Stimulated activated naive B cell treated with anti-CD40 and anti-IgM and Interleukin-4, amounts not matched to agents 10 μg/mL and 1 μg/mL and 100 μg/mL, for 72 hours (primary cell): ENCODE data around the gene HYOU1.

ENCODE experiments used
- ATAC-seq, 2 donors: fragments of 150-1000 bp; cut with Tn5 transposase; replicated peaks; 2 replicates each; pipeline ENCODE4 v1.10.0; 2021; ENCODE audit warnings: moderate library complexity in 1 of 2
- DNase-seq: peaks from one replicate; pipeline ENCODE4 v3.0.0; 2021
- H3K27ac Mint-ChIP-seq: one replicate; pipeline ENCODE4 v1.8.0; 2022; ENCODE audit warnings: mild to moderate bottlenecking, mixed read lengths
- H3K27me3 Mint-ChIP-seq, 2 donors: one replicate each; pipeline ENCODE4 v1.8.0; 2022; ENCODE audit warnings: mixed read lengths in 2 of 2
- H3K36me3 Mint-ChIP-seq, 2 donors: one replicate each; pipeline ENCODE4 v1.8.0; 2022; ENCODE audit warnings: mixed read lengths in 2 of 2, mild to moderate bottlenecking in 1 of 2
- H3K4me1 Mint-ChIP-seq, 2 donors: one replicate each; pipeline ENCODE4 v1.8.0; 2022; ENCODE audit warnings: mixed read lengths in 2 of 2, mild to moderate bottlenecking in 1 of 2
- H3K4me3 Mint-ChIP-seq, 2 donors: one replicate each; pipeline ENCODE4 v1.8.0; 2022; ENCODE audit warnings: mild to moderate bottlenecking in 2 of 2, mixed read lengths in 2 of 2, moderate library complexity in 1 of 2
- H3K9me3 Mint-ChIP-seq, 2 donors: one replicate each; pipeline ENCODE4 v1.8.0; 2022; ENCODE audit warnings: mixed read lengths in 2 of 2, mild to moderate bottlenecking in 1 of 2

HYOU1 gene

DNA sequence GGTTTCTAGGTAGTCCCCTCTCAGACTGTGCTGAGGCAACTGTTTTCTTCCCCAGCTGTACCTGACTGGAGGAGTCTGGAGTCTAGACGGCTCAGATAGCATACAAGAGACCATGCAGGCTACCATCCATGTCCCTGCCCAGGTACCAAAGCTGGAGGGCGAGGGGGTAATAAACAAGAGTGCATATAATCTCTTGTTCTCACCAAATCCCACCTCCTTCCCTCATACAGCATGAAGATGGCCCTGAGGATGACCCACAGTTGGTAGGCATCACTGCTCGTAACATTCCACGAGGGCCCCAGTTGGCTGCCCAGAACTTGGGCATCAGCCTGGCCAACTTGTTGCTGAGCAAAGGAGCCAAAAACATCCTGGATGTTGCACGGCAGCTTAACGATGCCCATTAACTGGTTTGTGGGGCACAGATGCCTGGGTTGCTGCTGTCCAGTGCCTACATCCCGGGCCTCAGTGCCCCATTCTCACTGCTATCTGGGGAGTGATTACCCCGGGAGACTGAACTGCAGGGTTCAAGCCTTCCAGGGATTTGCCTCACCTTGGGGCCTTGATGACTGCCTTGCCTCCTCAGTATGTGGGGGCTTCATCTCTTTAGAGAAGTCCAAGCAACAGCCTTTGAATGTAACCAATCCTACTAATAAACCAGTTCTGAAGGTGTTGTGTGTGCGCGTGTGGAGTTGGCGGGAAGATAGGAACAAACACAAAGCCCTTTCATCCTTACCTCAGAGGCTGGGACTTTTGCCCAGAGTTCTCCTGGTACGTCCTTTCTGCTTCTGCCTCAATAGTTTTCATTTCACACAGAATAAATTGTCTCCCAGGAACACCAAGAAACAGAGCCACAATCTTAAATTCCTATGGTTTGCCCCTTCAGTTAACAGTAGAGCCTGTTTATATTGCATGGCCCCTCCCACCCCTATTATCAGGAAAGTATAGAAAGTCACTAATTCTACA lies 36.2 kb upstream of the HYOU1 start:
- H3K27ac Mint-ChIP-seq, result peak overlapping the region; percentile 95
- DNase-seq (no peak), ATAC-seq (no peak)
- H3K36me3 Mint-ChIP-seq, result peaks cover 43 to 54% of the 10 kb centered on the region in 2 donors
- no peaks in the 10 kb centered on the region for H3K9me3 Mint-ChIP-seq
- H3K27me3 Mint-ChIP-seq, result no peaks in the 10 kb centered on the region
- H3K4me3 Mint-ChIP-seq, result peak overlapping the region; percentile 93 to 97
- peaks cover 21 to 61% of the 10 kb centered on the region in 2 donors for H3K4me1 Mint-ChIP-seq

DNA sequence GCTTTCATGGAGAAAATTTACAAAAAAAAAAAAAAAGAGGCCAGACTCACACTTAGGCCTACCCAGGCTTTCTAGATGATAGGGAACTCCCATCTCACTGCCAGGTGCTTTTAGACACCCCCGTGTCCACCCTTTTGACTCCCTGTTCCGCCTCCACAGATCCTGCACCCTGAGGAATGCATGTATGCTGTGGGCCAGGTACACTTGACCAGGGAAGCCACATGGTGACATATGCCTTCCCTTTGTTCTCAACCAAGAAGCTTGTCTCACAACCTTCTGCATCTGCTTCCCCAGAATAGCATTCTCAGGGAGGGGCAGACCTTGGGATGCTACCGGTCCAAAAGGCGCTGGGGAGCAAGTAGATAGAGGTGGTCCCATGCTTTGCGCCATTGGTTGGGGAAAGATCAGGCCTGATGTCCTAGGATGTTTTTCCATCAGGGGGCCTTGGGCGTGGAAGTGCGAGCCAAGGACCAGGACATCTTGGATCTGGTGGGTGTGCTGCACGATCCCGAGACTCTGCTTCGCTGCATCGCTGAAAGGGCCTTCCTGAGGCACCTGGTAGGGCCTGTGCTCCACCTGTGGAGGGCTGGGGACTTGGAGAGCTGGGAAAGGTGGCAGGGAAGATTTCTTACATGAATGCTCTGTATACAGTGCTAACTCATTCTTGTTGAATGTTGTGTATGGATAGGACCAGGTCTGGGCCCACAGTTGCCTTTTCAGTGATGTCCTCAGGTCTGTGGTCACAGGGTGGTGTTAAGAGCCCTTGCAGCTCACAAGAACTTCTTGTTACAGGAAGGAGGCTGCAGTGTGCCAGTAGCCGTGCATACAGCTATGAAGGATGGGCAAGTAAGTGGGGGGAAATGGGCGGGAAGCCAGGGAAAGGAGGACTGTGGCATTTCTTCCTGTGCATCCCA lies 35.2 kb upstream of the HYOU1 start:
- H3K9me3 Mint-ChIP-seq, result no peaks in the 10 kb centered on the region
- no peak for DNase-seq
- no peaks in the 10 kb centered on the region for H3K27me3 Mint-ChIP-seq
- H3K27ac Mint-ChIP-seq, result no peak overlapping the region
- H3K4me1 Mint-ChIP-seq, result peaks cover 21 to 62% of the 10 kb centered on the region in 2 donors
- no peak for ATAC-seq
- peak overlapping the region; percentile 19 to 29 for H3K4me3 Mint-ChIP-seq
- H3K36me3 Mint-ChIP-seq, result peaks cover 37 to 50% of the 10 kb centered on the region in 2 donors

DNA sequence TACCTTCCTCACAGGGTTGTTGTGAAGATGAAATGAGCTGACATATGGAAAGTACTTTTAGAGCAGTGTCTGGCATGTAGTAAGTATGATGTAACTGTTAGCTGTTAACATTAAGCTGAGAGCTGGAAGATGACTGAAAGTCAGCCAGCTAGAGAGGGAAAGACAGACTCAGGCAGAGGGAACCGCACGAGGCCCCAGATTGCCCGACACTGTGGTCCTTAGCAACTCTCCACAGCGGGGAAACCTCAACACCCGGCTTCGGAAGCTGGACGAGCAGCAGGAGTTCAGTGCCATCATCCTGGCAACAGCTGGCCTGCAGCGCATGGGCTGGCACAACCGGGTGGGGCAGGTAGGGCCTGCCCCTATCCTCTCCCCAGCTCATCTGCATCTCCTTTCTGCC lies 34.2 kb upstream of the HYOU1 start:
- ATAC-seq (no peak), DNase-seq (no peak)
- Mint-ChIP-seq H3K9me3 (no peaks in the 10 kb centered on the region), H3K4me1 (peaks cover 21 to 56% of the 10 kb centered on the region in 2 donors), H3K27ac (no peak overlapping the region), H3K36me3 (peaks cover 31 to 43% of the 10 kb centered on the region in 2 donors), H3K4me3 (no peak overlapping the region), H3K27me3 (no peaks in the 10 kb centered on the region)

DNA sequence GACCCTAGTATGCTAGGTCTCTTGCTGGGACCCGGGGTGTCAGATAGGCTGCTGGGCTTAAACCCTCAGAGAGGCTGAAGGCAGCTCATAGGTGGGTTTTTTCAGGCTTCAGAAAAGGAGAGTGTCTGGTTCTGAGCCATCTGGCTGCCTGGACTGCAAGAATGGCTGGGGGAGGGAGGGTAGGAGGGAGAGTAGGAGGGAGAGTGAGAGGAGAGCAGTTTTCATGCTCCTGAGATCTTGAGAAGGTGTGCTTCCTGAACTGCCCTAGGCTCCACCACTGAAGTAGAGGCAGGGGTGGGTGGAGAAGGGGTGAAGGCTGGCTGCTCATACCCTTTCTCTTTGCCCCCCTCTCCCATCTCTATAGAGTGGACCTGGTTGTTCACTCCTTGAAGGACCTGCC lies 32.3 kb upstream of the HYOU1 start:
- peaks cover 24 to 51% of the 10 kb centered on the region in 2 donors for H3K4me1 Mint-ChIP-seq
- ATAC-seq, result no peak
- peaks cover 25 to 39% of the 10 kb centered on the region in 2 donors for H3K36me3 Mint-ChIP-seq
- DNase-seq, result no peak
- H3K4me3 Mint-ChIP-seq, result no peak overlapping the region
- no peak overlapping the region for H3K27ac Mint-ChIP-seq
- no peaks in the 10 kb centered on the region for H3K9me3 Mint-ChIP-seq
- H3K27me3 Mint-ChIP-seq, result no peaks in the 10 kb centered on the region

DNA sequence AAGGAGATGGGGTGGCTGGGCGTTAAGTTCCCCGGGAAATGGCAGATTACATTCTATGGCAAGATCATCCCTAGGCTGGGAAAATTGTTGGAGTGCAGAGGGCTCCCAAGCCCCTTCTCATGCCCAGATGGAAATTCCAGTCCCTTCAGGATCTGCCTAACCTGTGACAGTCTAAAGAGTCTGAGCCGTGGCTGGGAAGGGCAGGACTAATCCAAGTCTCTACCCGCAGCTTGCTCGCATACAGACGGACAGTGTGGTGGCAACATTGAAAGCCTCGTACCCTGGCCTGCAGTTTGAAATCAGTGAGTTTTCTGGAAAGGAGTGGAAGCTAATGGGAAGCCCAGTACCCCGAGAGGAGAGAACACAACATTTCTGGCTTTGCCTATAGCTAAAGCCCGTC lies 31.4 kb upstream of the HYOU1 start:
- no peaks in the 10 kb centered on the region for H3K27me3 Mint-ChIP-seq
- H3K27ac Mint-ChIP-seq, result no peak overlapping the region
- ATAC-seq, result no peak
- peaks cover 24 to 43% of the 10 kb centered on the region in 2 donors for H3K4me1 Mint-ChIP-seq
- H3K36me3 Mint-ChIP-seq, result peaks cover 19 to 30% of the 10 kb centered on the region in 2 donors
- H3K4me3 Mint-ChIP-seq, result no peak overlapping the region
- H3K9me3 Mint-ChIP-seq, result no peaks in the 10 kb centered on the region
- no peak for DNase-seq

DNA sequence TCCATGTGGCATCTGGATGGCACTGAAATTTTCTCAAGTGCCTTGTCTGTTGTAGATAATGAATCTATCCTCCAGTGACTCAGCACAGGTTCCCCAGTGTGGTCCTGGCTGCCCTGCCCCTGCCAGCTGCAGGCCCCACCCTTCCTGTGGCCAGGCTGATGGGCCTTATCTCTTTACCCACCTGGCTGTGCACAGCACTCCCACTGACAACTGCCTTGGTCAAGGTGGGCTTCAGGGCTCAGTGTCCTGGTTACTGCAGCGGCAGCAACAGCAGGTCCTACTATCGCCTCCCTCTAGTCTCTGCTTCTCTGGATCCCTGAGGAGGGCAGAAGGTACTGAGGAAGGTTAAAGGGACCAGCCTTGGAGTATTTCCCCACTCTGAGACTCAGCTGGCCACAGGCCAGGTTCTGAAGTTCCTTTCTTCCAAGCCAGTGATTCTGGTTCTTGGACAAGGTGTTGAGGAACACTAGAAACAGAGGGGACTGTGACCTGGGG lies 30.8 kb upstream of the HYOU1 start:
- DNase-seq (no peak), ATAC-seq (no peak)
- H3K4me1 Mint-ChIP-seq, result peaks cover 21 to 37% of the 10 kb centered on the region in 2 donors
- H3K27me3 Mint-ChIP-seq, result no peaks in the 10 kb centered on the region
- H3K9me3 Mint-ChIP-seq, result no peaks in the 10 kb centered on the region
- no peak overlapping the region for H3K27ac Mint-ChIP-seq
- H3K4me3 Mint-ChIP-seq, result no peak overlapping the region
- H3K36me3 Mint-ChIP-seq, result peaks cover 19 to 27% of the 10 kb centered on the region in 2 donors

DNA sequence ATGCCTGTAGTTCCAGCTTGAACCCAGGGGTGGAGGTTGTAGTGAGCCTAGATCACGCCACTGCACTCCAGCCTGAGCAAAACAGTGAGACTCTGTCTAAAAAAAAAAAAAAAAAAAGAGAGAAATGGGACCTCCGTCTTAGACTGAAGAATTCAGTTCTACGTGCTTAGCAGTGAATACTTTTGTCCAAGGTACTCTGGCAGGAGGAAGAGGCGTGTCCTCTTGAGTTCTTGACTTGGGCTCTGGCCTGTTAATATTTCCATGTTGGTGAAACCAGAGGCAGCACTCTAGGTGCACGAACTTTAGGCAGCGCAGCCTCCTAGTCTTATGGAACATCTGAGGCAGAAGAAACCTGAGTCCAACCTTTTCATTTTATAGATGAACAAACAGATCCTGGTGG lies 30.1 kb upstream of the HYOU1 start:
- Mint-ChIP-seq H3K4me3 (no peak overlapping the region), H3K36me3 (peaks cover 18 to 25% of the 10 kb centered on the region in 2 donors), H3K4me1 (peaks cover 16 to 30% of the 10 kb centered on the region in 2 donors), H3K9me3 (no peaks in the 10 kb centered on the region), H3K27ac (no peak overlapping the region), H3K27me3 (no peaks in the 10 kb centered on the region)
- no peak for ATAC-seq
- DNase-seq, result no peak

DNA sequence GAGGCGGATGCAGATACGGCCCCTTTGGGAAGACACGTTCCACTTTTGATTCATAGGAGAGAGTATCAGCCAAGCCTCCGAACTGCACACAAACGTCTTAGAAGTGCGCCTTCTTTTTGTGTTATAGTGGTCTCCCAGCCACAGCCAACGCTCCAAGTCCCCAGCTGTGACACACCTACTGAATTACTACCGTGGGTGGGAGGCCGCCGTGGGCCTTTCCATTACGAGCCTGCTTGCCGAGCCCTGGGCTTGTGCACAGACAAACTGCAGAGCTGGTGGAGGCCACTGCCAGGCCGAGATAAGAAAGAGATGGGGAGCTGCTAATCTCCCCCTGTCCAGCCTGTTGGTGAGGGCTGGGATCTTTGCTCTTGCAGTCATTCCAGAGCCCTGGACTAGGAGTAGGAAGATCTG lies 28.4 kb upstream of the HYOU1 start:
- Mint-ChIP-seq H3K36me3 (peaks cover 26 to 36% of the 10 kb centered on the region in 2 donors), H3K4me1 (peaks cover 14 to 28% of the 10 kb centered on the region in 2 donors), H3K27ac (peak overlapping the region; percentile 98), H3K9me3 (no peaks in the 10 kb centered on the region), H3K4me3 (peak overlapping the region; percentile 96 to 97), H3K27me3 (no peaks in the 10 kb centered on the region)
- ATAC-seq (peak; percentile 36 to 47), DNase-seq (no peak)

DNA sequence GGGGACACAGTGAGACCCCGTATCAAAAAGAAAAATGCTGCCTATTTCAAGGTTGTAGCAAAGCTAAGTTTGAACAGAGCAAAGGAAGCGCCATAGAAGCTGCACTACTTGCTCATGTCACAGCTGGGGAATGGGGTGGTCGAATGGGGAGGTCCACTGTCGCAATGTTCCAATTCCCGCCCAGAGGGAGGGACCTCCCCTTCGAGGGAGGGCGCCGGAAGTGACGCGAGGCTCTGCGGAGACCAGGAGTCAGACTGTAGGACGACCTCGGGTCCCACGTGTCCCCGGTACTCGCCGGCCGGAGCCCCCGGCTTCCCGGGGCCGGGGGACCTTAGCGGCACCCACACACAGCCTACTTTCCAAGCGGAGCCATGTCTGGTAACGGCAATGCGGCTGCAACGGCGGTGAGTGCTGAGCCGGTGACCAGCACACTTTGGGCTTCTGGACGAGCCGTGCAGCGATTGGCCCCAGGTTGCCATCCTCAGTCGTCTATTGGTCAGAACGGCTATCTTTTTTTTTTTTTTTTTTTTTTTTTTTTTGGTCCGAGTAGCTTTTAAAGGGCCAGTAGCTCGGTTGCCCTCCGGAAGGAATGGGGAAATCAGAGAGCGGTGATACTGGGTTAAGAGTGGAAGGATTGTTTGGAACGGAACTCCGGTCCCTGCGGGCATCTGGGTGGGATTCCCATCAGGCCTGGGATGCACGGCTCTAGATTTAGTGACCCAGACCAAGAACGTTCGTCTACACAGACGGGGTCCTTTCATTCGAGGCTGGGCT lies 27.8 kb upstream of the HYOU1 start, which contains the start of gene HMBS:
HMBS (plus strand) TSS at position 219 of the 774 bp plus-strand sequence; CDS start at position 372, 153 bp downstream.
- H3K4me1 Mint-ChIP-seq, result peaks cover 13 to 22% of the 10 kb centered on the region in 2 donors
- H3K27me3 Mint-ChIP-seq, result no peaks in the 10 kb centered on the region
- peak within 1 kb of the TSS; percentile 96 to 97 for H3K4me3 Mint-ChIP-seq
- peak; percentile 93 to 95 for ATAC-seq
- H3K9me3 Mint-ChIP-seq, result no peaks in the 10 kb centered on the region
- peak within 1 kb of the TSS; percentile 98 for H3K27ac Mint-ChIP-seq
- DNase-seq, result peak; percentile 91
- peaks cover 21 to 33% of the 10 kb centered on the region in 2 donors for H3K36me3 Mint-ChIP-seq

DNA sequence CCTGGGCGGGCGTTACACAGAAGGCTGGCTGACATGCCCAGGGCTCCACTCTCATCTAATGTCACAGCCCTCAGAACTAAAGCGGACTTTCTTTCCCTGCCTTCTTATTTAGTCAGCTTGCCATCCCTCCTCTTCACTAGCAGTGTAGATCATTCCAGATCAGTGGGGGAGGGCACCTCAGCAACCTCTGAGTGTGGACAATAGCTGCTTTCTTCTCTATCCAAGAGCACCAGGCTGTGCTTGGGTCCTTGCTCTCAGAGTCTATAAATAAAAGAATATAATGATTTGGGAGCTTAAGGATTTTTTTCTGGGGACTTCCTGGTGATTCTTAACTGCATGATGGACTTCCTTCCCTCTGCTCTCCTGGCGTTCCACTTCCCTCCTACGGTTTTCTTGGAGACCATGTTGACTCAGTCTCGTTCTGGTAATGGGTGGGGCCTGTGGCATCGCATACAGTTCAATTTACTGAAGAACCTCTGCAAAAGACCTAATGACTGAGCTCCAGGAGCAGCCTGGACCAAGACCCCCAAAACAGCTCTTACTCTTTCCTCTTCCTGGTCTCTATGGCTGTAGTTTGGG lies 24.8 kb upstream of the HYOU1 start:
- H3K27me3 Mint-ChIP-seq, result no peaks in the 10 kb centered on the region
- no peak overlapping the region for H3K4me3 Mint-ChIP-seq
- no peaks in the 10 kb centered on the region for H3K9me3 Mint-ChIP-seq
- peak overlapping the region; percentile 68 for H3K27ac Mint-ChIP-seq
- peaks cover 8 to 10% of the 10 kb centered on the region in 2 donors for H3K4me1 Mint-ChIP-seq
- DNase-seq (no peak), ATAC-seq (no peak)
- peaks cover 29 to 40% of the 10 kb centered on the region in 2 donors for H3K36me3 Mint-ChIP-seq

DNA sequence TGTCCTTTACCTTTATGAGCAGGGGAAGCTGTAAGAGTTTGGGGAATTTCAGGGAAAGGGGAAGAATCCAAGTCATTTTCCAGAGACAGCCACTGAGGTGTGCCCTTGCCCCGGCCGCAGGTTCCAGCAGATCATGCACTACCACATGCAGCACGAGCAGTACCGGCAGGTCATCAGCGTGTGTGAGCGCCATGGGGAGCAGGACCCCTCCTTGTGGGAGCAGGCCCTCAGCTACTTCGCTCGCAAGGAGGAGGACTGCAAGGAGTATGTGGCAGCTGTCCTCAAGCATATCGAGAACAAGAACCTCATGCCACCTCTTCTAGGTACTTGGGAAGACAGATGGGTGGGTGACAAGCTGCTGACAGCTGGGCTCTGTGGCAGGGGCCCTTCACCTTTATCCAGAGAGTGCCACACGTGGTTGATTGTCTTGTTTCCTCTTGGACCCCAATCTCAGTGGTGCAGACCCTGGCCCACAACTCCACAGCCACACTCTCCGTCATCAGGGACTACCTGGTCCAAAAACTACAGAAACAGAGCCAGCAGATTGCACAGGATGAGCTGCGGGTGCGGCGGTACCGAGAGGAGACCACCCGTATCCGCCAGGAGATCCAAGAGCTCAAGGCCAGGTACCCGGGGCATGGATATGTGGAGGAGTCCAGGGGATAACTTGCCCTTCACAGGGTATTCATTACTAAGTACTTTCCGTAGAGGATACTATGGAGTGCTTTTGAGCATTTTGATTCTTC lies 21.8 kb upstream of the HYOU1 start:
- no peak for ATAC-seq
- Mint-ChIP-seq H3K4me1 (no peaks in the 10 kb centered on the region), H3K27me3 (no peaks in the 10 kb centered on the region), H3K36me3 (peaks cover 29 to 45% of the 10 kb centered on the region in 2 donors), H3K4me3 (no peak overlapping the region), H3K27ac (no peak overlapping the region), H3K9me3 (no peaks in the 10 kb centered on the region)
- no peak for DNase-seq

DNA sequence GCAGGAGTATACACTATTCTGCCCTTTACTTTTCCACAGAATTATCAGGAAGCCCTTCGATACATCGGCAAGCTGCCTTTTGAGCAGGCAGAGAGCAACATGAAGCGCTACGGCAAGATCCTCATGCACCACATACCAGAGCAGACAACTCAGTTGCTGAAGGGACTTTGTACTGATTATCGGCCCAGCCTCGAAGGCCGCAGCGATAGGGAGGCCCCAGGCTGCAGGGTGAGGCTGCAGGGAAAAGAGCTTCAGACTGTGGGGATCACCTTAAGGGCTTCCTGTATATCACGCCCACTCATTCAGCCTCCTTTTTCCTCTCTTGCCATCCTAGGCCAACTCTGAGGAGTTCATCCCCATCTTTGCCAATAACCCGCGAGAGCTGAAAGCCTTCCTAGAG lies 20.8 kb upstream of the HYOU1 start:
- ATAC-seq, result no peak
- H3K4me1 Mint-ChIP-seq, result no peaks in the 10 kb centered on the region
- H3K9me3 Mint-ChIP-seq, result no peaks in the 10 kb centered on the region
- no peaks in the 10 kb centered on the region for H3K27me3 Mint-ChIP-seq
- H3K4me3 Mint-ChIP-seq, result no peak overlapping the region
- H3K27ac Mint-ChIP-seq, result no peak overlapping the region
- no peak for DNase-seq
- peaks cover 39 to 54% of the 10 kb centered on the region in 2 donors for H3K36me3 Mint-ChIP-seq
